Adrenal gland (tissue), 12 donors: Measurements from ENCODE around the gene DSN1. TPM values are rescaled to one million over a fixed set of nuclear protein-coding genes. Genes with fewer than 3 reads are reported as not detected.

ENCODE experiments used
- DNase-seq, 7 donors: peaks; one replicate each; pipeline ENCODE4 v3.0.0-alpha.2; 2019 to 2020
- H3K27ac ChIP-seq, 5 donors: fragments of 200-600 bp; sonication (generic) in 4 of 5; 1 replicate in 3 of 5; 2 replicates in 2 of 5; pipeline versions ENCODE4 v1.5.1 to v1.8.0; 2016 to 2020; ENCODE audit warnings: mild to moderate bottlenecking in 1 of 5
- H3K27me3 ChIP-seq: fragments of 200-600 bp; 2 replicates; pipeline ENCODE4 v1.8.0; 2021
- H3K36me3 ChIP-seq, 2 donors: fragments of 200-600 bp; replicated peaks in 1 of 2; 1 replicate in 1 of 2; 2 replicates in 1 of 2; pipeline versions ENCODE4 v1.5.1 to v1.8.0; 2018 to 2022
- H3K4me1 ChIP-seq, 2 donors: fragments of 200-600 bp; replicated peaks in 1 of 2; 1 replicate in 1 of 2; 2 replicates in 1 of 2; pipeline versions ENCODE4 v1.5.1 to v1.8.0; 2018 to 2021
- H3K4me3 ChIP-seq, 4 donors: fragments of 200-600 bp; sonication (generic) in 3 of 4; one replicate each; pipeline ENCODE4 v1.5.1; 2016 to 2018
- H3K9me3 ChIP-seq, 3 donors: fragments of 200-600 bp; sonication (generic) in 1 of 3; replicated peaks in 1 of 3; 1 replicate in 2 of 3; 2 replicates in 1 of 3; pipeline versions ENCODE4 v1.5.1 to v1.8.0; 2016 to 2021
- CTCF ChIP-seq, 6 experiments: fragments of 450-650 bp in 4 of 6; fragments of 200-600 bp in 2 of 6; sonication (generic) in 1 of 6; IDR thresholded peaks; 1 replicate in 5 of 6; 2 replicates in 1 of 6; pipeline versions ENCODE4 v1.5.1 to v1.8.0; 2016 to 2021; ENCODE audit warnings: antibody characterized with exemption in 6 of 6, mild to moderate bottlenecking in 2 of 6, moderate library complexity in 1 of 6
- POLR2A ChIP-seq, 2 donors: fragments of 450-650 bp; IDR thresholded peaks; one replicate each; pipeline ENCODE4 v1.6.1; 2017; ENCODE audit warnings: antibody characterized with exemption in 2 of 2, mild to moderate bottlenecking in 2 of 2, moderate library complexity in 1 of 2
- WGBS, 4 donors: extraction: QIAGEN DNeasy Blood & Tissue Kit in 2 of 4; methylation state at CpG; one replicate each; pipeline versions ENCODE4 v1.1.5 to v1.1.7; 2013 to 2017; 5-methylcytosine and 5-hydroxymethylcytosine counted together
- intact Hi-C, 2 donors: fragments of 100-400 bp; cut with DNase I; formaldehyde crosslinking; loops; one replicate each; pipeline versions ENCODE4 v1.14.1 to v1.15.0; 2022 to 2023
- polyA plus RNA-seq, 3 donors: library from polyadenylated mRNA; stranded (reverse); fragments of 200-250 nt in 2 of 3; fragments of 350-450 nt in 1 of 3; fragmentation: Illumina TruSeq in 1 of 3; extraction: RNeasy Lipid Tissue Mini Kit (QIAGEN cat#74804) in 1 of 3; gene quantifications; one replicate each; pipeline ENCODE4 v1.2.3, GENCODE V29; 2013 to 2014
- total RNA-seq, 9 donors: library from RNA; depleted of rRNA in 4 of 9; stranded (reverse); fragments of >200 nt in 4 of 9; fragments of 120-200 nt in 1 of 9; fragmentation: NEBNext Ultra II Directional in 1 of 9; extraction: Animal tissue kit (Norgen Biotek cat#: 25700) in 1 of 9; gene quantifications; one replicate each; pipeline versions ENCODE4 v1.1.0 to v1.2.4, GENCODE V29; 2013 to 2023
- donor health status: healthy with polysubstance abuse.
- donor health status: Bipolar disorder and iron deficiency.
- donor health status: DM: yes; HTN: yes; CAD: no.
- donor health status: DM: no; HTN: no; CAD: no.
- donor health status: DM: no; HTN: no; CAD: no.
- donor health status: DM: yes; HTN: yes; CAD: no.

The DSN1 gene
- total and polyA plus RNA-seq, 12 donors, result 6.7 to 23.5 (median 15.5) TPM

- Histone ChIP-seq H3K9me3 (no peaks in the 10 kb centered on the region), H3K27ac (peak overlapping the region in 3 of 5 donors; percentile 63 to 81 (median 70)), H3K4me3 (peak overlapping the region in 1 of 4 donors; percentile 92), H3K27me3 (no peaks in the 10 kb centered on the region), H3K4me1 (peaks cover 15 to 37% of the 10 kb centered on the region in 2 donors), H3K36me3 (no peaks in the 10 kb centered on the region)
- intact Hi-C loops, result no loop called here
- DNase-seq, result no peak
- TF ChIP-seq POLR2A (IDR thresholded peaks at IDR 0.05), result no peak
- TF ChIP-seq CTCF (IDR thresholded peaks at IDR 0.05), result no peak
- 46 to 64% (median 60%) methylated on average over 4 of the region's 4 CpGs for WGBS, 4 donors
Measured at GRCh38 chr20:36744243-36744642, 29.3 kb downstream of the DSN1 start.

GRCh38 chr20:36742558-36742957, 31.0 kb downstream of the DSN1 start:
- no peaks in the 10 kb centered on the region for H3K27me3 ChIP-seq
- TF ChIP-seq CTCF (IDR thresholded peaks at IDR 0.05), result no peak
- TF ChIP-seq POLR2A (IDR thresholded peaks at IDR 0.05), result no peak
- H3K9me3 ChIP-seq, result no peaks in the 10 kb centered on the region
- no peak overlapping the region for H3K4me3 ChIP-seq
- H3K36me3 ChIP-seq, result no peaks in the 10 kb centered on the region
- no peak for DNase-seq
- intact Hi-C loops, result no loop called here
- peak overlapping the region in 1 of 5 donors; percentile 62 for H3K27ac ChIP-seq
- WGBS, 4 donors, result 84 to 94% (median 88%) methylated on average over 2 of the region's 2 CpGs
- H3K4me1 ChIP-seq, result peaks cover 15 to 37% of the 10 kb centered on the region in 2 donors

GRCh38 chr20:36741072-36741471, 32.5 kb downstream of the DSN1 start:
- H3K36me3 ChIP-seq, result no peaks in the 10 kb centered on the region
- DNase-seq, result no peak
- no peaks in the 10 kb centered on the region for H3K27me3 ChIP-seq
- H3K4me3 ChIP-seq, result no peak overlapping the region
- no peak for TF ChIP-seq CTCF (IDR thresholded peaks at IDR 0.05)
- no peak for TF ChIP-seq POLR2A (IDR thresholded peaks at IDR 0.05)
- peaks cover 15 to 33% of the 10 kb centered on the region in 2 donors for H3K4me1 ChIP-seq
- H3K9me3 ChIP-seq, result no peaks in the 10 kb centered on the region
- WGBS, 4 donors, result 71 to 77% (median 73%) methylated on average over 4 of the region's 4 CpGs
- intact Hi-C loops, result no loop called here
- peak overlapping the region in 1 of 5 donors; percentile 62 for H3K27ac ChIP-seq

GRCh38 chr20:36737183-36737499, 36.4 kb downstream of the DSN1 start:
- 92 to 94% (median 94%) methylated on average over 6 of the region's 6 CpGs for WGBS, 4 donors
- intact Hi-C loops, result no loop called here

More at GRCh38 chr20:36737183-36737499, 36.4 kb downstream of the DSN1 start:
- H3K9me3 ChIP-seq, result no peaks in the 10 kb centered on the region
- no peaks in the 10 kb centered on the region for H3K27me3 ChIP-seq
- peaks cover under 1 to 13% of the 10 kb centered on the region in 2 donors for H3K4me1 ChIP-seq
- no peak overlapping the region for H3K27ac ChIP-seq
- no peak overlapping the region for H3K4me3 ChIP-seq
- TF ChIP-seq POLR2A (IDR thresholded peaks at IDR 0.05) (no peak), CTCF (IDR thresholded peaks at IDR 0.05) (no peak)
- no peak for DNase-seq
- no peaks in the 10 kb centered on the region for H3K36me3 ChIP-seq
